ENCODE results near the gene CAMTA1. TPM values are rescaled to one million over a fixed set of nuclear protein-coding genes. Genes with fewer than 3 reads are reported as not detected.
A peak's percentile ranks its signal among the peaks of the same experiment; 100 is the strongest.

The CAMTA1 gene
- total RNA-seq, 1 experiment from 2014 or later: 82.2 TPM

GRCh38 chr1:7526196-7526866, 741.1 kb downstream of the CAMTA1 start:
- peak; percentile 32; the same call in 1 of the 2 replicates for ATAC-seq
- in situ Hi-C loops (cut with HindIII; ENCODE audit: low pct_unique_long_range_greater_than_20kb, low sequenced_read_pairs) (no loop called here), intact Hi-C loops (cut with micrococcal nuclease; ENCODE audit: unreplicated experiment) (no loop called here)
- Histone ChIP-seq H3K36me3 (ENCODE audit: control insufficient read depth, insufficient read depth, low read length) (no peaks in the 10 kb centered on the region), H3K9me3 (ENCODE audit: control insufficient read depth, insufficient read depth, low read depth, low read length) (no peaks in the 10 kb centered on the region), H3K4me3 (ENCODE audit: low read depth in 2 of 2, low read length in 2 of 2) (no peak overlapping the region), H3K4me1 (ENCODE audit: control insufficient read depth, insufficient read depth, low read length) (no peaks in the 10 kb centered on the region), H3K27me3 (ENCODE audit: control insufficient read depth, insufficient read depth, low read length) (no peaks in the 10 kb centered on the region), H3K27ac (ENCODE audit: low read length) (no peak overlapping the region)
- TF ChIP-seq REST (IDR thresholded peaks at IDR 0.05; ENCODE audit: insufficient read depth in 1 of 2, low read depth in 2 of 2, low read length in 1 of 2) (no peak), SIN3A (IDR thresholded peaks at IDR 0.05; ENCODE audit: borderline replicate concordance, insufficient read depth, low read depth, low read length) (no peak), TCF7L2 (IDR thresholded peaks at IDR 0.05; ENCODE audit: low read depth, low read length) (no peak), CTCF (IDR thresholded peaks at IDR 0.05) (no peak), POLR2AphosphoS5 (IDR thresholded peaks at IDR 0.05; ENCODE audit: low read depth, low read length) (no peak)
- no peak for DNase-seq (ENCODE audit: low read depth, low spot score)
- BruUV-seq (replicated peaks): no TSS peak
- ChIA-PET POLR2A (no interaction called here), CTCF (no interaction called here)

- ChIA-PET CTCF (no interaction called here), POLR2A (no interaction called here)
- intact Hi-C loops (cut with micrococcal nuclease; ENCODE audit: unreplicated experiment): no loop called here
- BruUV-seq (replicated peaks): no TSS peak
- H3K36me3 ChIP-seq (ENCODE audit: control insufficient read depth, insufficient read depth, low read length): no peaks in the 10 kb centered on the region
- DNase-seq (ENCODE audit: low read depth, low spot score) (no peak), ATAC-seq (no peak)
- no peaks in the 10 kb centered on the region for H3K27me3 ChIP-seq (ENCODE audit: control insufficient read depth, insufficient read depth, low read length)
- no peaks in the 10 kb centered on the region for H3K4me1 ChIP-seq (ENCODE audit: control insufficient read depth, insufficient read depth, low read length)
- no peak for TF ChIP-seq REST (IDR thresholded peaks at IDR 0.05; ENCODE audit: insufficient read depth in 1 of 2, low read depth in 2 of 2, low read length in 1 of 2)
- TF ChIP-seq CTCF (IDR thresholded peaks at IDR 0.05): no peak
- no peak for TF ChIP-seq POLR2AphosphoS5 (IDR thresholded peaks at IDR 0.05; ENCODE audit: low read depth, low read length)
- TF ChIP-seq TCF7L2 (IDR thresholded peaks at IDR 0.05; ENCODE audit: low read depth, low read length): no peak
- no peak for TF ChIP-seq SIN3A (IDR thresholded peaks at IDR 0.05; ENCODE audit: borderline replicate concordance, insufficient read depth, low read depth, low read length)
- in situ Hi-C loops (cut with HindIII; ENCODE audit: low pct_unique_long_range_greater_than_20kb, low sequenced_read_pairs): no loop called here
- no peak overlapping the region for H3K4me3 ChIP-seq (ENCODE audit: low read depth in 2 of 2, low read length in 2 of 2)
- H3K9me3 ChIP-seq (ENCODE audit: control insufficient read depth, insufficient read depth, low read depth, low read length): no peaks in the 10 kb centered on the region
- H3K27ac ChIP-seq (ENCODE audit: low read length): no peak overlapping the region
Observed at GRCh38 chr1:7526867-7527732, 741.8 kb downstream of the CAMTA1 start.
